Measurements from ENCODE around the gene CCT8.
A peak's percentile ranks its signal among the peaks of the same experiment; 100 is the strongest.

CCT8 gene, protein sequence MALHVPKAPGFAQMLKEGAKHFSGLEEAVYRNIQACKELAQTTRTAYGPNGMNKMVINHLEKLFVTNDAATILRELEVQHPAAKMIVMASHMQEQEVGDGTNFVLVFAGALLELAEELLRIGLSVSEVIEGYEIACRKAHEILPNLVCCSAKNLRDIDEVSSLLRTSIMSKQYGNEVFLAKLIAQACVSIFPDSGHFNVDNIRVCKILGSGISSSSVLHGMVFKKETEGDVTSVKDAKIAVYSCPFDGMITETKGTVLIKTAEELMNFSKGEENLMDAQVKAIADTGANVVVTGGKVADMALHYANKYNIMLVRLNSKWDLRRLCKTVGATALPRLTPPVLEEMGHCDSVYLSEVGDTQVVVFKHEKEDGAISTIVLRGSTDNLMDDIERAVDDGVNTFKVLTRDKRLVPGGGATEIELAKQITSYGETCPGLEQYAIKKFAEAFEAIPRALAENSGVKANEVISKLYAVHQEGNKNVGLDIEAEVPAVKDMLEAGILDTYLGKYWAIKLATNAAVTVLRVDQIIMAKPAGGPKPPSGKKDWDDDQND

GRCh38 chr21:29073222-29074006, at the start of gene CCT8:
Gene CCT8 (minus strand): TSS chr21:29073648. CDS start chr21:29073590, 58 bp downstream.
- TF ChIP-seq, protein P1, sequence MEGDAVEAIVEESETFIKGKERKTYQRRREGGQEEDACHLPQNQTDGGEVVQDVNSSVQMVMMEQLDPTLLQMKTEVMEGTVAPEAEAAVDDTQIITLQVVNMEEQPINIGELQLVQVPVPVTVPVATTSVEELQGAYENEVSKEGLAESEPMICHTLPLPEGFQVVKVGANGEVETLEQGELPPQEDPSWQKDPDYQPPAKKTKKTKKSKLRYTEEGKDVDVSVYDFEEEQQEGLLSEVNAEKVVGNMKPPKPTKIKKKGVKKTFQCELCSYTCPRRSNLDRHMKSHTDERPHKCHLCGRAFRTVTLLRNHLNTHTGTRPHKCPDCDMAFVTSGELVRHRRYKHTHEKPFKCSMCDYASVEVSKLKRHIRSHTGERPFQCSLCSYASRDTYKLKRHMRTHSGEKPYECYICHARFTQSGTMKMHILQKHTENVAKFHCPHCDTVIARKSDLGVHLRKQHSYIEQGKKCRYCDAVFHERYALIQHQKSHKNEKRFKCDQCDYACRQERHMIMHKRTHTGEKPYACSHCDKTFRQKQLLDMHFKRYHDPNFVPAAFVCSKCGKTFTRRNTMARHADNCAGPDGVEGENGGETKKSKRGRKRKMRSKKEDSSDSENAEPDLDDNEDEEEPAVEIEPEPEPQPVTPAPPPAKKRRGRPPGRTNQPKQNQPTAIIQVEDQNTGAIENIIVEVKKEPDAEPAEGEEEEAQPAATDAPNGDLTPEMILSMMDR (IDR thresholded peaks at IDR 0.05; ENCODE audit: low read depth, low read length) = no peak
- DNase-seq (ENCODE audit: extremely low read depth, low read depth) = peak; percentile 99

GRCh38 chr21:29121759-29122158, 48.3 kb upstream of the CCT8 start:
- no peak for DNase-seq (ENCODE audit: extremely low read depth, low read depth)
- TF ChIP-seq, protein P1 (IDR thresholded peaks at IDR 0.05; ENCODE audit: low read depth, low read length) = no peak

GRCh38 chr21:29117372-29117955, 44.0 kb upstream of the CCT8 start:
- TF ChIP-seq, protein P1 (IDR thresholded peaks at IDR 0.05; ENCODE audit: low read depth, low read length) = no peak
- no peak for DNase-seq (ENCODE audit: extremely low read depth, low read depth)

GRCh38 chr21:29115899-29116298, 42.5 kb upstream of the CCT8 start:
- TF ChIP-seq, protein P1 (IDR thresholded peaks at IDR 0.05; ENCODE audit: low read depth, low read length) = no peak
- DNase-seq (ENCODE audit: extremely low read depth, low read depth) = no peak

- DNase-seq (ENCODE audit: extremely low read depth, low read depth) = peak; percentile 23
- TF ChIP-seq, protein P1 (IDR thresholded peaks at IDR 0.05; ENCODE audit: low read depth, low read length) = no peak
These were observed 41.5 kb upstream of the CCT8 start for GRCh38 chr21:29114765-29115500.

DNA sequence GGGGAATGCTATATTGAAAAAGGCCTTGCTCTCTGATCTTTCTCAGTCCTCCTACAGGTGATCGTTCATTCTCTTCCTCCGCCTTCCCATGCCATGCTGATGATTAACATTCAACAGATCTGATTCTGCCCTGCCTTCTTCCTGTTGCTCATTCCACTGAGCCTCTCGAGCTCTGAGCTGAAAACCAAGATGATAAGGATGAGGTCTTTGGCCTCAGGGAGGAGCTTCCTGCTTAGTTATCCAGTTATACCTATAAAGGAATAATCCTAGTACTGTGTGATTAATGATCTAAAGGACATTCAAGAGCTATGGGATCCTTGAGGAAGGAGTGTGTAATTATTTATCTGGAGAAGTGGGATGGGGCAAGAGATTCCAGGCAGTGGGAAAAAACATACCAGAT, 31.8 kb upstream of the CCT8 start:
- TF ChIP-seq, protein P1 (IDR thresholded peaks at IDR 0.05; ENCODE audit: low read depth, low read length) = no peak
- DNase-seq (ENCODE audit: extremely low read depth, low read depth) = no peak
